Fibroblast of pulmonary artery (primary cell): Measurements from ENCODE around the gene DDX1.

ENCODE experiments used
- DNase-seq: peaks from one replicate; pipeline ENCODE4 v3.0.0-alpha.2; 2010; ENCODE audit warnings: low read depth
- H3K4me3 ChIP-seq: replicated peaks from 2 replicates; pipeline ENCODE4 v1.5.1; 2011; ENCODE audit warnings: low read depth, mild to moderate bottlenecking, control low read depth, low read length, moderate library complexity
- TF ChIP-seq, protein P1 (sequence below): IDR thresholded peaks from 2 replicates; pipeline ENCODE4 v1.5.1; 2011; ENCODE audit warnings: mild to moderate bottlenecking, control low read depth, low read length, inconsistent platforms; ENCODE audit errors: missing control alignments

Gene DDX1

GRCh38 chr2:15548974-15549373 is 42.7 kb upstream of the DDX1 start:
- TF ChIP-seq, protein P1, sequence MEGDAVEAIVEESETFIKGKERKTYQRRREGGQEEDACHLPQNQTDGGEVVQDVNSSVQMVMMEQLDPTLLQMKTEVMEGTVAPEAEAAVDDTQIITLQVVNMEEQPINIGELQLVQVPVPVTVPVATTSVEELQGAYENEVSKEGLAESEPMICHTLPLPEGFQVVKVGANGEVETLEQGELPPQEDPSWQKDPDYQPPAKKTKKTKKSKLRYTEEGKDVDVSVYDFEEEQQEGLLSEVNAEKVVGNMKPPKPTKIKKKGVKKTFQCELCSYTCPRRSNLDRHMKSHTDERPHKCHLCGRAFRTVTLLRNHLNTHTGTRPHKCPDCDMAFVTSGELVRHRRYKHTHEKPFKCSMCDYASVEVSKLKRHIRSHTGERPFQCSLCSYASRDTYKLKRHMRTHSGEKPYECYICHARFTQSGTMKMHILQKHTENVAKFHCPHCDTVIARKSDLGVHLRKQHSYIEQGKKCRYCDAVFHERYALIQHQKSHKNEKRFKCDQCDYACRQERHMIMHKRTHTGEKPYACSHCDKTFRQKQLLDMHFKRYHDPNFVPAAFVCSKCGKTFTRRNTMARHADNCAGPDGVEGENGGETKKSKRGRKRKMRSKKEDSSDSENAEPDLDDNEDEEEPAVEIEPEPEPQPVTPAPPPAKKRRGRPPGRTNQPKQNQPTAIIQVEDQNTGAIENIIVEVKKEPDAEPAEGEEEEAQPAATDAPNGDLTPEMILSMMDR = no peak
- no peak for DNase-seq
- H3K4me3 ChIP-seq = no peak overlapping the region

DNA sequence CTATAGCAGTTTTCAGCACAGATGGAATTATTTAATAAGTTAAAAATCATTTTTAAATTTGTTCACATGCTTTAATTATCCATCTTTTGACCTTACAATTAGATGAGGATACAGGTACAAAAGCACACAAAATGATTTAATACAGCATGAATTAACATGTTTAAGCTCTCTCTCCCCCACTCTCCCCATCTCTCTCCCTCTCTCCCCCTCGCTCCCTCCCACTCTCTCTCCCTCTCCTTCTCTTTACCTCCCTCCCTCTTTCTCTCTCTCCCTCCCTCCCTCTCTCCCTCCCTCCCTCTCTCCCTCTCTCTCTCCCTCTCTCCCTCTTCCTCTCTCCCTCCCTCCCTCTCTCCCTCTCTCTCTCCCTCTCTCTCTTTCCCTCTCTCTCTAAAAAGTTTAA is 38.1 kb upstream of the DDX1 start:
- TF ChIP-seq, protein P1 = no peak
- DNase-seq = no peak

GRCh38 chr2:15553951-15554350 is 37.7 kb upstream of the DDX1 start:
- no peak overlapping the region for H3K4me3 ChIP-seq
- TF ChIP-seq, protein P1 = no peak
- DNase-seq = no peak

More for the DNA sequence above, 38.1 kb upstream of the DDX1 start:
- no peak overlapping the region for H3K4me3 ChIP-seq

DNA sequence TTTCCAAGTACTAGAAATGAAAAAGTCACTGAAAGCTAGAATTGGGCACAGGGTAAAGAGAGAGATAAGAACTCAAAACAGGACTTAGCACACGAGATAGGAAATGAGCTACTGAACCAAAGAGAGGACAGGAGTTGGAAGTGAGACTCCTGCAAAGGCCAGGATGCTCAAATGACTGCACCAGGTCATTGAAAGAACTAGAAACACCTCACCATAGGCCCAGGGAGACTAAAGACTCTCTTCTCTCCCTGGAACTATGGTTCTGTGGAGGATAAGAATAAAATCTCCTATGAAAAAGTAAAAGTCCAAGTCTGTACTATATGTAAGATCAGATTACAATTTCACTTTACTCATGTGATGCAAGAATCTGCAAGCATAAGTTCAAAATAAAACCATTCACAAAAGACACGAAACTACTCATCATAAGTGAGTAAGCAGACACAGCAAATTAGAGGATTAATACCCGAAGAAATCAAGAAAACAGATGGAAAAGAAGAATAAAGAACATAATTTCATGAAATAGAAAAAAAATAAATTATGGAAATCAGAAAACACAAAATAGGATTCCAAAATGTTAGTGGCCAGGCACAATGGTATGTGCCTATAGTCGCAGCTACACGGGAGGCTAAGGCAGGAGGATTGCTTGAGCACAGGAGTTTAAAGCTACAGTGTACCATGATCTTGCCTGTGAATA is 37.0 kb upstream of the DDX1 start:
- no peak overlapping the region for H3K4me3 ChIP-seq
- no peak for DNase-seq
- TF ChIP-seq, protein P1 = no peak

GRCh38 chr2:15555760-15556193 is 35.9 kb upstream of the DDX1 start:
- TF ChIP-seq, protein P1 = no peak
- no peak overlapping the region for H3K4me3 ChIP-seq
- DNase-seq = no peak

GRCh38 chr2:15556311-15556930 is 35.2 kb upstream of the DDX1 start:
- no peak for DNase-seq

More at GRCh38 chr2:15556311-15556930, 35.2 kb upstream of the DDX1 start:
- TF ChIP-seq, protein P1 = no peak
- no peak overlapping the region for H3K4me3 ChIP-seq
